Coronary artery (tissue), 2 donors: ENCODE results near the gene SYT1.

Source experiments
- DNase-seq: peaks from one replicate; pipeline ENCODE4 v3.0.0-alpha.2; 2017; ENCODE audit warnings: low spot score
- H3K27ac ChIP-seq, 2 donors: fragments of 200-600 bp; sonication (generic); one replicate each; pipeline ENCODE4 v1.5.1; 2016 to 2019
- H3K4me3 ChIP-seq: fragments of 200-600 bp; sonication (generic); 2 replicates; pipeline ENCODE4 v1.5.1; 2016; ENCODE audit warnings: mild to moderate bottlenecking, moderate library complexity
- CTCF ChIP-seq: fragments of 200-600 bp; sonication (generic); IDR thresholded peaks from one replicate; pipeline ENCODE4 v1.5.1; 2019; ENCODE audit warnings: antibody characterized with exemption

SYT1 gene

GRCh38 chr12:79217306-79217705, 352.7 kb downstream of the SYT1 start:
- no peak overlapping the region for H3K27ac ChIP-seq
- no peak for TF ChIP-seq CTCF
- no peak for DNase-seq

DNA sequence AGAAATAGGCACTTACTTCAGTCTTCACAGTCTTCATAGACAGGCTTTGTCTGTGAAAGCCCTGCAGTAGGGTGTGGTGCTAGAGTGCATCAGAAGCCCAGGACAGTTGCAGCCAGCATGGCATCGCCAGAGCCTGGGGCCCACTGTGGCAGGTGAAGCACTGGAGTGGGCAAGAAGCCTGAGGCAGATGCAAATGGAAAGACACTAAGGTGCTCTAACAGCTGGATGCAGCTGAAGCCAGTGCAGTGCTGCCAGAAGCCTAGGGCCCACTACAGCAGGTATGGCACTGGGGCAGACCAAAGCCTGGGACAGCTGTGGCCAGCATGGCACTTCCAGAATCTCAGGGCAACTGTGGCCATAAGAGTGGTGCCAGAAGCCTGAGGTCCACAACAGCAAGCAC, 358.6 kb downstream of the SYT1 start:
- no peak for DNase-seq
- H3K27ac ChIP-seq: no peak overlapping the region
- no peak overlapping the region for H3K4me3 ChIP-seq
- TF ChIP-seq CTCF: no peak

More at GRCh38 chr12:79217306-79217705, 352.7 kb downstream of the SYT1 start:
- H3K4me3 ChIP-seq: no peak overlapping the region

DNA sequence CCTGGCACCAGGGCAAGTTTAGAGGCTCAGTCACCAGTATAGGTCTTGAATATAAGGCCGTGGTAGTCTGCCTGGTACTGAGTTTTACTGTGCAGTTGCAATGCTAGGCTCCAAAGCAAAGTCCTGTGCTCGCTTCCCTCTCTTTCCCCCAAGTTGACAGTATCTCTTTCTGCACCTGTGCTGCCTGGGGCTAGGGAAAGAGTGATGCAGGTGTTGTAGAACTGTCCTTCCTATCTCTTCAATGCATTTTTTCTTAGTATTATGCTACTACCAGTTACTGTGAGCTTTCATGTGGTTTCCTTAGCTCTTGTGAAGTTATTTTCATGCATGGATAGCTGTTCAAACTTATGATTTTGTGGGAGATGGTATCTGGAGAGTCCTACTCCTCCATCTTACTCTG, 359.2 kb downstream of the SYT1 start:
- DNase-seq: no peak
- Histone ChIP-seq H3K27ac (no peak overlapping the region), H3K4me3 (no peak overlapping the region)
- TF ChIP-seq CTCF: no peak

DNA sequence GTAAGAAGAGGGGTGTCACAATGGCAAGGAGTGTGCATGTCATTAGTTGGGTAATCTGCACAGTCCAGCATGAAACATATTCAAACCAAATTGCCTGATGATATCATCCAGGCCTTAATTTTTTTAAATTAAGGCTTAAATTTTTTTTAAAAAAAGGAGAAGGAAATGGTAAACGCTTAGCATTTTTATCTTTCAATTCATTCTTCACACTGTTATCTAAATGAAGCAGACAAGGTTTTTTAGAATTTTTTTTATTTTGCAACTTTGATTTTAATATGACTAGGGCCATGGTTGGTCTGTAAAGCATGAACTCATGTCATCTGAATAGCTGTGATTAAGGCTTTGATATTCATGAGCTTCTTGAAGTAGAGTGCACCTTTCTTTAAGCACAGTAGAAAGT, 362.5 kb downstream of the SYT1 start:
- TF ChIP-seq CTCF: no peak
- no peak overlapping the region for H3K4me3 ChIP-seq
- DNase-seq: no peak
- no peak overlapping the region for H3K27ac ChIP-seq

GRCh38 chr12:79227646-79228045, 363.1 kb downstream of the SYT1 start:
- no peak for DNase-seq
- Histone ChIP-seq H3K4me3 (no peak overlapping the region), H3K27ac (no peak overlapping the region)
- no peak for TF ChIP-seq CTCF

DNA sequence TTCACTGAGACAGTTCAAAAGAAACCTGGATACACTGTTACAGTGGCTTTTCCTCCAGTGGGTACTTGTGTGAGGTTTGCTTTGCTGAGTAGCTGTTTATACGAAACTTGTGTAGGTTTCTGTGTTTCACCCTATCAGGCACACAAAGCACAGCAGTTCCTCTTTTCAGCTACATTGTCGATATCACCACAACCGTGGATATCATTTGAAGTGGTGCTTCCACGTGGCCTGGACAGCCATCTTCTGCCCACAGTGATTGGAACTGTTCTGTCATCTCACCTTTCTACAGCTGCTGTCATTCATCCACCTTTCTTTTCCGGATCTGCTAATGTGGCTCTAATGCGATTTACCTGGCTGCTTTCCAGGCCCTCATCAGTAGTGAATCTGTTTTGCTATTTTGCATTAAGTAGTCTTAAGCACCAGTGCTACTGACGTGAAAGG, 368.8 kb downstream of the SYT1 start:
- no peak for DNase-seq
- Histone ChIP-seq H3K4me3 (no peak overlapping the region), H3K27ac (no peak overlapping the region)
- TF ChIP-seq CTCF: no peak

DNA sequence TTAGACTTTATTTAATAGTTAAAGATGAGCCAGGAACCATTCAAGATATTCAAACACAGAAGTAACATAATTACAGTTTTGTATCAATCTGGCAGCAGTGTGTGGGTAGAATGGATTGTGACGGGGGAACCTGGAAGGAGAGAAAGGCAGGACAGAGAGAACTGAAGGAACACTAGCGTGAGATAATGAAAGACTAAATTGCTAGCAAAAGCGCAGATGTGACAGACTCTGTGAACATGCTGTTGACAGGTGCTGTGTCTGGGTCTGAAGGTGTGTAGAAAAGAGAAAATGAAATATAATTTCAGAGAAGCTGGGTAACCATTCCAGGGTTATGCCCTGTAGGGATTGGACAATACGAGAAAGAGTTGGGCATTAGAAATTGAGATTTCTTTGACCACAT, 372.3 kb downstream of the SYT1 start:
- DNase-seq: no peak
- no peak overlapping the region for H3K4me3 ChIP-seq
- no peak overlapping the region for H3K27ac ChIP-seq
- TF ChIP-seq CTCF: no peak
